ENCODE results near the gene PACSIN2.
"Not testable (repeated sequence)": the region's sequence is repeated elsewhere in the genome, so short reads cannot be mapped to it uniquely, and the experiment has no call there.

Gene PACSIN2

DNA sequence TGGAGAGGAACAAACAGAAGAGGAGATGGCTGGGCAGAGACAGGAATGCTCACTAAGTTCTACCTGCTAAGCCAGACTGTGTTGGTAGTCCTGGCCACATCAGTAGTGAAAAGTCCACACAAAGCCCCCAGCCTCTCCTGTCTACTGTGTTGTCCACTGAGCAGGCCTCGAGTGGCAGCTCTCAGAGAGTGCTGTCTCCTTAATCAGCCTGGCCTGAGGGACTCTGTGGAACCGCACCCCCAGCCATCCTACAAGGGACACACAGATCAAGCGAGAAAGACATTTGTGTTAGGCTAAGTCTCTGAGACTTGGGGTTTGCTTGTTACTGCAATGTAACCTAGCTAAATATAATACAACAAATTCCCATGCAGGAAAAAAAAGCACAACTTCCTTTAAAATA is 71.0 kb downstream of the PACSIN2 start:
- DNase-seq: no peak

DNA sequence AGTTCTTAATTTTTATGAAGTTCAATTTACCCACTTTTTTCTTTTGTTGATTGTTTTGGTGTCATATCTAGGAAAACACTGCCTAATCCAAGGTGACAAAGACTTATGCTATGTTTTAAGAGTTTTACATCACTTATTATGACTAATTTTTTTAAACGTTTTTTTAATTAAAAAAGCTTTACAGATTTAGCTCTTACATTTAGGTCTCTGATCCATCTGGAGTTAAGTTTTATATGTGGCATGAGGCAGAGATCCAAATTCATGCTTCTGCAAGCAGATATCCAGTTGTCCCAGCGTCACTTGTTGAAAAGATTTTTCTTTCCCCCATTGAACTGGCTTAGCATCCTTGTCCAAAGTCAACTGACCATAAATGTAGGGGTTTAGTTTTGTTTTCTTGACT is 72.6 kb downstream of the PACSIN2 start:
- DNase-seq: no peak

DNA sequence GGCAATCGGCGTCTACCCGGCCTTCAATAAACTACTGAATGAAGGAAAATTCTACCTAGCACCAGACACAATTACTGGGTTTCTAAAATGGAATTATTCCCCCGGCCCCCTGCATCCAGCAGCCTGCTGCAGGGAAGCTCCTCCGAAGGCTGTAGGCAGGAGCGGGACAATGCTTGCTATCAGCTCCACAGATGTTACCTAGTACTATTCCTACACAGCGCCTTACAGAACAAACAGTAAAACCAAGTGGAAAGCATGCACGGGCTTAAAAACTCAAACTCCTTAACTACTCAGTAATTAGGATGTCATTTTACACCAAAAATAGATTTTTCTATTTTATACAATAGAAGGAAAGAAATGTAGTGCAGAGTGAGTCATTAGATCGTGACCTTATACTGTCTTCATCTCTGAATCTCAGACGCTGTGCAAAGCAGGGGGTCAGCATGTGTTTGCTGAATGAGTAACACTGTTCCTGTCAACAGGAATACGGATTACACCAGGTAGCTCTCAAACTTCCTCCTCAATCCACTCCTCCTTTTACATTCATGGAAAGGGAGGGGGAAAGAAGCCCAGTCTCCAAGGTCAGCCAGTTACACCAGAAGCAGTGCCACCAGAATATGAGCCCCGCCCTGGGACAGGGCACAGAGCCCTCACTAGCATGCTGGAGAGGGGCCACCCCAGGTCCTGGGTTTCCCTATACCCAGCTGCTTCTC is 74.9 kb downstream of the PACSIN2 start:
- peak; percentile 89 for DNase-seq

DNA sequence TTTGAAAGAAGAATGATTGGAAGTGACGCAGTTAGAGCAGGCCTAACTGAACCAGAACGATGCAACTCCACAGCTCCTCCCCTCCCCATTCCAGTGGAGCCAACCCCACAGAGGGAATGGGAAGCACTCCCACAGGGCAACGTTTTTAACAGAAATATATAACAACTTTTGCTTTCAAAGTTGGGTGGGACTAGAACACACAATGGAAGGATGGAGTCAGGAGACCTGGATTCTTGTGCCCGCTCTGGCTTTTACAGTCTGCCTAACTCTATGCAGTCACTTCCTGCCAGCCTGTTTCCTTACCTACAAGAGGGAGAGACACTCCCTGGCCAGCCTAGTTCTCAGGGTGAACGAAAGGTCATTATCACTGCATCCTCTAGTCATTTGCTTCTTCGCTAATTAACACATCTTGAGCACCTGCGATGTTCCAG is 75.5 kb downstream of the PACSIN2 start:
- peak; percentile 20 for DNase-seq

DNA sequence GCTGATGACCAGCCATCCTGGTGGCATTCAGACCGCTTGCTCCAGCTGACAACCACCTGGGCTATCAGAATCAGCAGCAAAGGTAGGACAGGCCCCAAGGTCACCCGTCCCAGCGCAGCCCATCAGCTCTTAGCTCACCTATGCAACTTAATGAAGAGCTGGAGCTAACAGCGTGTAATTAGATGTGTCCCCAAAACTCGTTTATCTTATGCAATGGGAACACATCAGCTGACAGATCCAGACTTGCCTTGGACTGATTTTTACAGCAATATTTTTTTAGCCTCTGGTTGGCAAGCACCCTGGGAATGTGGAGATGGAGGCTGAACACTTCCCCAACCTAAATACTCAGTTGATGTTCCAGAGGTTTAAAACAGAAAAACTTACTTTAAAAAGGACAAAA is 76.0 kb downstream of the PACSIN2 start:
- DNase-seq: no peak

DNA sequence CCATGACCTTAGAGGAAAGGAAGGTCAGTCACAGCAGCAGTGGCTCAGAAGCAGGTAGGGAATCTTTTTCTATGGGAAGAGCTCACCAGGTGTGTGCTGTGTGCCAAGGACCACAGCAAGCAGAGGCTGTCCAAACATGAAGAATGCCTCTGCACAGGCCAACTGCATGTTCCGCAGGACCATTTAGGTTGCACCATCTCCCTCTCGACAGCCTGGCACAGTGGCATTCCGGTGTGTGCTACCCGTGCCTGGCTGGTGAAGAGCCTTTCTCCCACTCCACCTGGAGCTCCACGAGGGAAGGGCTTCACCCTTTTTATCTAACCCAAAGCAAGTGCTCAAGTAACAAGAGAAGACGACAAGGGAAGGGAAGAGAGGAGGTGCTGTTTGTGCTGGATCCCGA is 76.5 kb downstream of the PACSIN2 start:
- DNase-seq: no peak

DNA sequence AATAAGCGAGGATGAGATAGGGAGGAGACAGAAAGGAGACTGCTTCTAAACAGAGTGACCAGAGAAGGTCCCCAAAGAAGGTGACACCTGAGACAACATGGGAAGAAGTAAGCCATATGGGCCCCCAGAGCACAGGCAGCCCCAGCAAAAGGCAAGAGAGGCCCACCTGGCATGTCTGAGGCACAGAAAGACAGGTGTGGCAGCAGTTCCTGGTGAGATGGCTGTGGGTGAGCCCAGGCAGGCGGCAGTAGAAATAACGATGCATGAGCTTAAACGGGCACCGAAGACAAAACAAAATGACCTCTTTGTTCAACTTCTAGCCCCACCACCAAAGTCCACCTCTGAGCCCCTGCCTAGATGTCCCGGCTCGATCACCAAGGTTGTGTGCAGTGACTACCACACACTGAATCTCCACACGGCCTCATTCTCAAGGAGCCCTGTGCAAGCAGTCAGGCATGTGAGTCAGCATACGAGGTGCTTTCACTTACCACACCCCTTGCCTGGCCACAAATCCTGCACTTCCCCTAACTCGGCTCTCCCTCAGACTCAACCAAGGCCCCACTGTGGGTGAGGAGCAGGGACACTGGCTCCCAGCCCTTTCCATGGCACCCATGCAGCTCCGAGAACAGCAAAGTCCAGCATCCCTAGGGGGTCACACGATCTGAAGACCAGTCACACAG is 77.6 kb downstream of the PACSIN2 start:
- DNase-seq: peak; percentile 79

DNA sequence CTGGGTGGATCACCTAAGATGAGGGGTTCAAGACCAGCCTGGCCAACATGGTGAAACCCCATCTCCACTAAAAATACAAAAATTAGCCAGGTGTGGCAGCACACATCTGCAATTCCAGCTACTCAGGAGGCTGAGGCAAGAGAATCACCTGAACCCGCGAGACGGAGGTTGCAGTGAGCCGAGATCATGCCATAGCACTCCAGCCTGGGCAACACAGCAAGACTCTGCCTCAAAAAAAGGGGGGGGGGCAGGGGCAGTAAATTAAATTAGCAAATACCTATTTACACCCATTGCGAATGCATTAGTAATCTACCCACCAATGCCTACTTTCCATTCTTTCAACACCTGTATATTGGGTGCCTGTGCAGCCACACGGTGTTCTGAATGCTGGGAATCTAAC is 78.3 kb downstream of the PACSIN2 start:
- DNase-seq: not testable (repeated sequence)

DNA sequence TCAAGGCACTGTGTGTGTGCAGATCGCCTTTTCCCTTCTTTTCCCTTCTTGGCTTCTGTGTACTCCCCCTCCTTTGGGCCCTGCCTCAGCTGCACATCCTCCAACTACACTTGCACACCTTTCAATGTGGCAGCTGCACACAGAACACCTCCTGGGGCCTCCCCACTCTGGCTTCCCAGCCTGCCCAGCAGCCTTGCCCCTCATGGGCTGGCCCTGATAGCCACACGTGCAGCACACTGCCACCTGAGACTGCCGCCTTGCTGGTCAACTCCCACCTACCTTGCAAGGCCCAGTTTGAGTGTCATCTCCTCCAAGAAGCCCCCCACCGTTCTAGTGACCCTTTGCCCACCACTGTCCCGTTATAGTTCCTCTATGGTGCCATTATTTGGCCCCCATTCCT is 80.6 kb downstream of the PACSIN2 start:
- DNase-seq: no peak

DNA sequence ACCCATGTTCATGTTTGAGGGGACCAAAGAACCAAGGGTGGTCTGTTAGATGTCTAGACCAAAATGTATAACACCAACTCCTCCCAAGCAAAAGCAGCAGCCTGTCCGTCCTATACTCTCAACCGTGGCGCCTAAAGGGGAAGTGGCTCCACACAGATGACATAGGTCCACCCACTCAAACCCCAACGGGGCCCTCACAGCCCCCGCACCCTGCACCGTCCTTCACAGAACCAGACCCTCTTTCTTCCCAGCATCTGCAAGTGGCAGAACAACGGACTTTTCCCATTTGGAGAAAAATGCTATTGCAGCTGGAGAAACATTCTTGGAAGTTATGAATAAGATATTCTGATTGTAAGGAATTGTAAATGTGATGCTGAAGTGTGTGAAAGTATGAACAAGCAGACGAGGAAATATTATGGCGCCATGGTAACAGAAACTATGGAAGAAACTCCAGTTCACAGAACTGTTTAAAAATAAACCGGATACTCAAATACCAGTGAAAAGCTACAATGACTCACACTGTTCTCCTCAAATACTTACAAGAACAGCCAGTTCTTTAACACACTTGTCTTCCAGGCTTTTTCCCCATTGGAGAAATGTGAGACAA is 81.4 kb downstream of the PACSIN2 start:
- DNase-seq: peak; percentile 95

DNA sequence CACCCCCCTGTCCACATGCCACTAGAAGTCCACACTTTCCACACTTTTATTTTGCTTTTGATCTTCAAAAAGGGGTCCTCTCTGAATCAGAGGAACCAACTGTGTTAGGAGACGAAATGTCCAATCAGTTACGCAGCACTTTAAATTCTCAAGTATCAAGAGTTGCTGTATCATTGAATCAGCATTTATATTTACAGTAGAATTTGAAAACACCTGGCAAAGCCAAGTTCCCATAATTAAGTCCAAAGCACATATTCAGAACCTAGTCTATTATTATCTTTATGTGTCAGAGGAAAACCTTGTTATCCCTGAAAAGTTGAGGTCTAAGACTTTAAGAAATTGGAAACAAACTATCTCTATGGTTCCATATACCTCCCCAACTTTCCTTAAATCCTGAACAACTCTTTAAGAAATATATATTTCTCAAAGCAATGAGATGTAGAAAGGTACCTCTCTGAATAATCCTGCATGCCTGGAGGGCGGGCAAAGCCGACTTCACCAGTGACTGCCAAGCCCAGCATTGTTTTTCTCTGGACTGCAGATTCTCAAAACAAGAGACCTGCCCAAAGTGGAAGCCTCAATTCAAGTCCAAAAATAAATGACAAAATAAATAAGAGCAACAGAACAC is 82.0 kb downstream of the PACSIN2 start:
- no peak for DNase-seq

DNA sequence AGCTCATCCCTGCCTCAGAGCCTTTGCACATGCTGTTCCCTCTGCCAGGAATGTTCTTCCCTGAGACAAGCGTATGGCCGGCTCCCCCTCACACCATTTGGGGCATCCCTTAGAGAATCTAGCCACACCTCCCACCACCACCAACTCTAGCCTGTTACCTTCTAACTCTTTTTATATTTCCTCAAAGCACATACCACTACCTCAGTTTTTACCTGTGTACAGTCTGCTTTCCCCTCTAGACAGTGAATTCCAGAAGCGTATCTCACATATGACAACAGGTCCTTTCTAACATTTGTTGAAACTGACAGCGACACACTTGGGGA is 82.8 kb downstream of the PACSIN2 start:
- no peak for DNase-seq

DNA sequence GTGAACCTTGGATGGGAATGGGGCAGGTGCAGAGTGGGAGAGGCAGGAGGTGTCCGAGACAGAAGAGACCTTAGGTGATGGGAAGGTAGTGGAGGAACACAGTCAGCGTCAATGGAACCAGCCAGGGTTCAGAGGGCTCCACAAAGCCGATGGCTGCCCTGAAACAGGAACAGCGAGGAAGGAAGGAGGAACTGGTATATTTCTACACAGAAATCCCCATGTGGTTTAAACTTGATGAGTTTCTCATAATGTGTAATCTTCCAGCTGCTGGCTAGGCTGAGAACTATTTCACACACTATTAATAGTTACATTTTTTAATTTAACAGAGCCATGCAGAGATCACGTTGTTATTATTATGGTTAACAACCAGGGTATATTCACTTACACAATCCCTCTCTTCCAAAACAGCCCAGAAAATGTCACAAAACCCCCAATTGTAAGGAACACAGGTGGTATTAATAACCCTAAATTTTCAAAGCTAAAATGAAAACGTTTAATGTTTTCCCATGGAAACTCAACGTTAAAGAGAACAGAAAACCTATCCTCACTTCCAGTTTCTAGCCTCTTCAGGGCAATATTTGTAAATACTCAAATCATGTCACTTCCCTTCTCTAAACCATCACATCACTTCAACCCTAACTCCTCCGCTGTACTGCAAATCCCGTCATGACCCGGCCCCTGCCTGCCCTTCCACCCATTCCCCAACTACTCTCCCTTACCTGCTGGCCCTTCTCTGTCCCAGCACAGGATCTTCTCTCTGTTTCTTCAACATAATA is 83.3 kb downstream of the PACSIN2 start:
- DNase-seq: peak; percentile 69

DNA sequence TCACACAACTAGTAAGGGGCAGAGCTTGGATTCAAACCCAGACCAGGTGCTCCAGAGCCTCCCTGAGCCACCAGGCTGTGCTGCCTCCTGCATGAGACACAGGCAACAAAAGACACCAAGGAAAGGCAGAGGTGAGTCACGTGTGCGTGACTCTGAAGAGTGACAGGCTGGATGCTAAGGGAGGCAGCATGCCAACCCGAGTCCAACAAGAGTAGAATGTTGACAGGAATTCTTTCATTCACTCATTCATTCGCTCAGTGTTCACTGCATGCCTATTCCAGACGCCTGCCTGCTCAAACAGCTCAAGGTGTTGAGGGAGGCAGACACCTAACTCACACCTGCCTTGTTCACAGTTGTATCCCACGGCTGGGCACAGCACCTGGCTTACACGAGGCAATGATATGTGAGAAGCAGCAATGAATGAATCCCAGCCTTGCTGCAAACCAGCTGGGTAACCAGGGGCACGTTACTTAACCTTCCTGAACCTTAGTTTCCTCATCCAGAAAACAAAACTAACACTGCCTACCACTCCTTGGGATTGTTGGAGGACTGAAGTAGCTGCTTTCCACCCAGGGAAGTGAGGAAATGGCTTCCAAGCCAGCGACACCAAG is 84.0 kb downstream of the PACSIN2 start:
- peak; percentile 36 for DNase-seq

DNA sequence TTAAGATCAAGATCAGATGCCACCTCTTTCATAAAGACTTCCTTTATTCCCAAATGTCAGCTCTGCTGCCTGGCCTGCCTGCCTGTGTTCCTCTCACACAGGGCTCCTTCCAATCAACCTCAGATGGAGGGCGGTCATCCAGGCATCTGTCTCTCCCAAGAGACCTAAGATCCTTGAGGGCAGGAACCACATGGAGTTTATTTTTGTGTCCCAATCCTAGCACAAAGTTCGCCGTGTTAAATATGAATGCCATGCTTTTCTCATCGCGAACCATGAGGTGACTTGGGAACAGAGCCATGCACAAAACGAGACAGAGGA is 85.2 kb downstream of the PACSIN2 start:
- DNase-seq: no peak

DNA sequence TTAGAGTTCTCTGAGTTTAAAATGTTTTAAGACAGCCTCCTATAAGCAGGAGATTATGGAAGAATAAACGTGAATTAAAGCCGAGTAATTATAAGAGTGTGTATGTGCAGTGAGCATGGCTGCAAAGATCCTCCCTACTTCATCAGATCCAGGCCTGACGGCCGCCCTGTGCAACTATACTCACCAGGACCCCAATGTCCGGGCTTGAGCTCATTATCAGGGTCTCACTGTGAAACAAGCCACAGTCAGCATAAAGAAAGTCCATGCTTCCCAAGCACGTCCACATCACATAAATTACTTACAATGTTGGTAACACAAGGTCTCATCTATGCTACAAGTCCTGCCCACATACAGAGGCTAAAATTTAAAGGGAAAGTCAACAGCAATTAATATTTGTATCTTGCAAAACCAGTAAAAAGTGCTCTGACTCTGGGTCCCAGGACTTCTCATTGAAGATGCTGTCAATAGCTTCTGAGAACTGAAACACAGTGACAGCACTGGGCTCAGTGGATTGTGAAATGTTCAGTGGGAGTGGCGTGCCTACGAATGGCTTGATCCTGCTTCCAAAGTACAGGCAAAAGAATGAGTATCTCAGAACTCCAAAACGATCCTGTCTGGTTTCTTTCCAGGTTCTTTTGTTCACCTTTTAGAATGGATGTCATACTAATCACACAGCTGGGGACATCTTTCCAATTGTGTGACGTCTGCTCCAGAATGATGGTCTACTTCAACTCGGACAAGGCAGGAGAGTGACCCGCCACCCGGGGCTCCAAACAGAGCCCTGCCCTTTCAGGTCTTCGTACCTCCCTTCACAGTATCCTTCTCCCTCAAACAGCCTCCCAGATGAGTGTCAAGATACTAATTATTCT is 85.7 kb downstream of the PACSIN2 start:
- no peak for DNase-seq

DNA sequence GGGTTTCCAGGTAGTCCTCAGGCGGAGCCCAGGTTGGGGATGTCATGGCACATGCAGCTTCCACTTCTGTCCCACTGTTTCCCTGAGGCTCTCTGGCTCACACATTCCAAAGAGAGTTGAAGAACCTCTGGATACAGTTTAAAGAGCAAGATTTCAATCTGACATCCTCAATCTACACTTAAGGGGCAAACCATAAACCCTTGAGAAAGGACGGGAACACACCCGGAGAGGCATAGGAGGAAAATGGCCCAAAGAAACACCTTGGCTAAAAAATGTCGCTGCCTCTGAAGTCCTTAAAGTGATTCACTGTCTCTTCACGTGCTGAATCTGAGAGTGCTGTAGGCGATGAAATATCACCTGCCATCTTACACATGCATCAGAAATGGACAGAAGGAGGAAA is 87.0 kb downstream of the PACSIN2 start:
- no peak for DNase-seq

DNA sequence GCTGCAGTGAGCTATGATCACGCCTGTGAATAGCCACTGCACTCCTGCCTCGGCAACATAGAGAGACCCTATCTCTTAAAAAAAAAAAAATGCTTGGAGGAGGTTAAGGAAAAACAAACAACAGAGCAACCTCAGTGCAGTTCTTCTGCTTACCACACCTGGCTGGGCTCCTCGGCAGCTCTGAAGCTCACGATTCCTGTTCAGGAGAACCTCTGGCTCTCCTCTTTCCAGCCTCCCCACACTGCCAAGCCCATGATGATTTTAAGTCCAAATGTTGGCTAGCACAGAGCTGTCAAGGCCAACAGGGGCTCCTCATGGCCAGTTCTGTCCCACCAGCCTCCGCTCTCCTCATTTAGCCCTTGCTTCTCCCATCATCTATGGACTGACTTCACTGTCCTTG is 88.2 kb downstream of the PACSIN2 start:
- DNase-seq: no peak

DNA sequence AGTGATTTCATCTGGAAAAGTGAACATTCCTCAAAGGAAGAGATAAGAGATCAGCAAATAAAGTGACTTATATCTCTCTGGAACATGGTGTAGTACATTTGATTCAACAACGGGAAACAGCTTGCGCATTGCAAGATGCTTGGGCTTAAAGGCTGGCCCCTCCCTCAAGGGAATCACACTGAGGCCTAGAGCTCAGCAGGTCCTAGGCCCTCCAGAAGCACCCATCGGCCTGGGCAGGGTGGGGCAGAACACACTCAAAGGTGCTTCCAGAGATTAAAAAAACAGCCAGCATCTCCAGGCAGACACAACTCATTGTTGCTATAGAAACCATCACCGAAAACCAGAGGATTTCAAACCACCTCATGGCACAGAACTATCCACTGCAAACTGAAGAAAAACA is 88.8 kb downstream of the PACSIN2 start:
- no peak for DNase-seq

DNA sequence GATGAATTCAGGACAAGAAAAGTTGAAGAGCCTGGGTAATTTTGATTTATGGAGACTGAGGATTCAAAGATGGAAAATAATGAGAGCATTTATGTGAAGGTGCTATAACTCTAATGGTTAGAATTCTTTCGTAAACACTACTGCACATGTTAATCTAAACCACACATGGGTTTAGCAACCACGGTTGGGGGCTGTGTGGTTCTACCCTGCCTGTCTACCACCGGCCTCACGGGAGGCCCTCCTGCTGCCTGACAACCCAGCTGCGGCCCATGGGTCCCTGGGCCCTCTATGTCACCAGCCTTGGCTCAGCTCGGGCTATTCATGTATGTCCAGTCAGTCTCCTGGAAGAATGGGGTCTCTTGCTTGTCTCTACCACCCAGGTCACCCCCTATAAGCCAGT is 89.4 kb downstream of the PACSIN2 start:
- peak; percentile 50 for DNase-seq

DNA sequence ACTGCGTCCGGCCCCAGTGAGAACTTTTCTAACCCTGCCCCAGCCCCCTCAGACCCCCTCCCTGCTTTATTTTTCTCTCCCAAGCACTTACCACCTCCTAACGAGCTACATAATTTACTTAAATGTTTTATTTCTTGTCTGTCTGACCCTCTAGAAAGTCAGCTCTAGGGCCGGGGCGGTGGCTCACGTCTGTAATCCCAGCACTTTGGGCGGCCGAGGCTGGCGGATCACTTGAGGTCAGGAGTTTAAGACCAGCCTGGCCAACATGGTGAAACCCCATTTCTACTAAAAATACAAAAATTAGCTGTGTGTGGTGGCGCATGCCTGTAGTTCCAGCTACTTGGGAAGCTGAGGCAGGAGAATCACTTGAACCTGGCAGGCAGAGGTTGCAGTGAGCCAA is 89.9 kb downstream of the PACSIN2 start:
- DNase-seq: not testable (repeated sequence)

DNA sequence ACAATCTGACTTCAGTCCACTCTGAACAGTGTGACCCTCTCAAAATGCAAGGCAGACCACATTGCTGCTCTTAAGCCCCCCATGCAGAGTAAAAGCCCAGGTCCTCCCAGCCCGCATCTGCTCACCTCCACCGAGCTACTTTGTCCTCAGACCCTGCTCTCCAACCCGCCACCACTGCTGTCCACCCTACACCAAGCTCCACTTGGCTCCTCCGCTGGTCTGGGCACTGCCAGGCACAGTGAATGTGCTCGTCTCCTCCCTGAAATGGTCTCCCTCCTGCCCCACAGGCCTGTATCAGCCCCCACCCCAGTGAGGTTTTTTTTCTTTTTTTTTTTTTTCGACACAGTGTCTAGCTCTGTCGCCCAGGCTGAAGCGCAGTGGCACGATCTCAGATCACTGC is 90.5 kb downstream of the PACSIN2 start:
- DNase-seq: no peak
